ENCODE data around the gene EIF1AD. TPM values are rescaled to one million over a fixed set of nuclear protein-coding genes. Genes with fewer than 3 reads are reported as not detected.
A peak's percentile ranks its signal among the peaks of the same experiment; 100 is the strongest.

Gene EIF1AD, protein sequence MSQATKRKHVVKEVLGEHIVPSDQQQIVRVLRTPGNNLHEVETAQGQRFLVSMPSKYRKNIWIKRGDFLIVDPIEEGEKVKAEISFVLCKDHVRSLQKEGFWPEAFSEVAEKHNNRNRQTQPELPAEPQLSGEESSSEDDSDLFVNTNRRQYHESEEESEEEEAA
- 55.1 and 61.1 TPM in 2 replicates for total RNA-seq (2022)
- percentile 87 among the genes with signal in this experiment for Bru-seq, nascent RNA
- BruChase-seq, experiment 1, labeled RNA remaining after a 6-hour chase: percentile 91 among the genes with signal in this experiment
- percentile 98 among the genes with signal in this experiment for BruChase-seq, experiment 2, labeled RNA remaining after a 2-hour chase
- long read RNA-seq, partial matches to known transcripts: 2 of 19 reads
- long read RNA-seq, other reads (novel, unspliced or antisense): 10 of 19 reads

- Mint-ChIP-seq H3K4me1 (ENCODE audit: low read depth, unreplicated experiment) (peaks cover 14% of the 10 kb centered on the region), H3K27me3 (ENCODE audit: unreplicated experiment) (no peaks in the 10 kb centered on the region), H3K27ac (ENCODE audit: unreplicated experiment) (peak within 1 kb of the TSS; percentile 90), H3K36me3 (ENCODE audit: insufficient read depth, unreplicated experiment) (peaks cover 69% of the 10 kb centered on the region), H3K9me3 (ENCODE audit: low read depth, unreplicated experiment) (no peaks in the 10 kb centered on the region), H3K4me3 (ENCODE audit: low read depth, unreplicated experiment) (peak within 1 kb of the TSS; percentile 92)
- BruUV-seq (replicated peaks): no TSS peak
- CTCF ChIA-PET: interaction anchor here (0.7 to 1.5 kb wide), 7 partner anchors 9 to 142 kb away, joined by 3 to 12 read pairs (median 4); partner anchors contain the start of genes CCDC85B, FIBP and MUS81
- TF ChIP-seq, protein P1, sequence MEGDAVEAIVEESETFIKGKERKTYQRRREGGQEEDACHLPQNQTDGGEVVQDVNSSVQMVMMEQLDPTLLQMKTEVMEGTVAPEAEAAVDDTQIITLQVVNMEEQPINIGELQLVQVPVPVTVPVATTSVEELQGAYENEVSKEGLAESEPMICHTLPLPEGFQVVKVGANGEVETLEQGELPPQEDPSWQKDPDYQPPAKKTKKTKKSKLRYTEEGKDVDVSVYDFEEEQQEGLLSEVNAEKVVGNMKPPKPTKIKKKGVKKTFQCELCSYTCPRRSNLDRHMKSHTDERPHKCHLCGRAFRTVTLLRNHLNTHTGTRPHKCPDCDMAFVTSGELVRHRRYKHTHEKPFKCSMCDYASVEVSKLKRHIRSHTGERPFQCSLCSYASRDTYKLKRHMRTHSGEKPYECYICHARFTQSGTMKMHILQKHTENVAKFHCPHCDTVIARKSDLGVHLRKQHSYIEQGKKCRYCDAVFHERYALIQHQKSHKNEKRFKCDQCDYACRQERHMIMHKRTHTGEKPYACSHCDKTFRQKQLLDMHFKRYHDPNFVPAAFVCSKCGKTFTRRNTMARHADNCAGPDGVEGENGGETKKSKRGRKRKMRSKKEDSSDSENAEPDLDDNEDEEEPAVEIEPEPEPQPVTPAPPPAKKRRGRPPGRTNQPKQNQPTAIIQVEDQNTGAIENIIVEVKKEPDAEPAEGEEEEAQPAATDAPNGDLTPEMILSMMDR (IDR thresholded peaks at IDR 0.05; ENCODE audit: unreplicated experiment): no peak
- intact Hi-C loops (cut with micrococcal nuclease; ENCODE audit: unreplicated experiment): loop anchor here (1.0 kb wide), 1 partner anchor 9 kb away; no protein-coding TSS in a partner anchor
- DNase-seq: peak; percentile 93
Measured at GRCh38 chr11:66001942-66002647, at the start of gene EIF1AD, which contains the start of gene BANF1. TSS of gene EIF1AD (minus strand) at chr11:66002157. CDS start at chr11:66000389, 1,768 bp downstream. TSS of gene BANF1 (plus strand) at chr11:66002503. CDS start at chr11:66003251, 748 bp downstream.

- peak overlapping the region; percentile 95 for H3K4me3 Mint-ChIP-seq (ENCODE audit: low read depth, unreplicated experiment)
- H3K36me3 Mint-ChIP-seq (ENCODE audit: insufficient read depth, unreplicated experiment): peaks cover 53% of the 10 kb centered on the region
- intact Hi-C loops (cut with micrococcal nuclease; ENCODE audit: unreplicated experiment): no loop called here
- DNase-seq: no peak
- no TSS peak for BruUV-seq (replicated peaks)
- CTCF ChIA-PET: interaction anchor here (0.5 to 1.6 kb wide), 4 partner anchors 40 to 238 kb away, joined by 3 to 4 read pairs (median 4); partner anchors contain the start of genes CST6, FIBP and YIF1A
- peaks cover 10% of the 10 kb centered on the region for H3K27me3 Mint-ChIP-seq (ENCODE audit: unreplicated experiment)
- peak overlapping the region; percentile 90 for H3K27ac Mint-ChIP-seq (ENCODE audit: unreplicated experiment)
- no peaks in the 10 kb centered on the region for H3K9me3 Mint-ChIP-seq (ENCODE audit: low read depth, unreplicated experiment)
- peaks cover 13% of the 10 kb centered on the region for H3K4me1 Mint-ChIP-seq (ENCODE audit: low read depth, unreplicated experiment)
- TF ChIP-seq, protein P1 (IDR thresholded peaks at IDR 0.05; ENCODE audit: unreplicated experiment): no peak
Measured at GRCh38 chr11:66051371-66051765, 49.4 kb upstream of the EIF1AD start.

DNA sequence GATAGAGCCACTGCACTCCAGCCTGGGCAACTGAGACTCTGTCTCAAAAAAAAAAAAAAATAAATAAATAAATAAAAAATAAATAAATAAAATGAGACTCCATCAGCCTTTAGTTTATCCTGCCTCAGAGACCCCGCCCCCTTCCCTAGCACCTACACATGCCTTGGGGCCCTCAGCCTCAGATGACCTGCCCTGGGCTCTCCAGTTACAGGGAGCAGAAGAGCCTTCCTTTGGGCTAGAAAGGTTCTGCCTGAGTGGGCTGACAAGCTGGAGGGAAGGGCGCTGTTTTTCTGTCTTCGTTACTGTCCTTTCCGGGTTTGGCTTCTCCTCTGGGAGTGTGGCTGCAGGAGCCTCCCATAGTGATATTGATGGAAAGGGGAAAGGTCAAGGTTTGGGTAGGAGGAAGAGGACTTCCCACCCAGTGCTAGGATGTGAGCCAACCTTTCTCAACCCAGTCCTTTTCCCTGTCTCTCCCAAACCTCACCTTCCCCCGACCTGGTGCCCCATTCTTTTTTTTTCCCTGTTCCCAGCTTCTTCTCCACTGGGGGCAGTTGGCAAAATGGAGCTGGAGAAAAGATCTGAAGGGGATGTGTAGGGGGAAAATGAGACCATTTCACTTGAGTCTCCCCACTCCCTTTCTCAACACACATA, 48.7 kb upstream of the EIF1AD start:
- H3K27me3 Mint-ChIP-seq (ENCODE audit: unreplicated experiment): peaks cover 16% of the 10 kb centered on the region
- CTCF ChIA-PET: interaction anchor here (1.6 kb wide), 1 partner anchor 39 kb away, joined by 4 read pairs; the partner anchor contains the start of gene CST6
- peaks cover 15% of the 10 kb centered on the region for H3K4me1 Mint-ChIP-seq (ENCODE audit: low read depth, unreplicated experiment)
- H3K36me3 Mint-ChIP-seq (ENCODE audit: insufficient read depth, unreplicated experiment): peaks cover 46% of the 10 kb centered on the region
- TF ChIP-seq, protein P1 (IDR thresholded peaks at IDR 0.05; ENCODE audit: unreplicated experiment): no peak
- peak overlapping the region; percentile 95 for H3K4me3 Mint-ChIP-seq (ENCODE audit: low read depth, unreplicated experiment)
- no TSS peak for BruUV-seq (replicated peaks)
- H3K9me3 Mint-ChIP-seq (ENCODE audit: low read depth, unreplicated experiment): no peaks in the 10 kb centered on the region
- intact Hi-C loops (cut with micrococcal nuclease; ENCODE audit: unreplicated experiment): no loop called here
- peak overlapping the region; percentile 90 for H3K27ac Mint-ChIP-seq (ENCODE audit: unreplicated experiment)
- DNase-seq: no peak
